ENCODE results near the gene DACH1.

Gene DACH1

GRCh38 chr13:71772361-71772760 lies 94.6 kb downstream of the DACH1 start:
- DNase-seq: no peak

GRCh38 chr13:71771144-71771543 lies 95.9 kb downstream of the DACH1 start:
- DNase-seq: no peak

DNA sequence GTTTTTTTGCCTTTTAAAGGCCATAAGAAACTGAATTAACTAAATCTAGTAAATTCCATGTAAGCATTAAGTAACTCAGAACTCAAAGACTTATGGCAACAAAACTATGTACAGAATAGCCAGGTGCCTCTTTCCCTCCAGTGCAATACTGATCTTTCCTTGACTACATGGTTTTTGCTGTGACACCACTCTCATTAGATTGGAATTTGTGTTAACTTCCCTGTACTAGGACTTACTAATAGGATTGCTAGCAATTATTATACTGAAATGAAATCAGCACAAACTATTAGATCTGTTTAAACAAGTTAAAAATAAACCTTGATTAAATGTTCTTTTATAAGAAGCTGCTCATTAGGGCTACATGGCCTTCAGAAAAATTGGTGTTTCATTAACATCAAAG lies 96.3 kb downstream of the DACH1 start:
- DNase-seq: no peak

DNA sequence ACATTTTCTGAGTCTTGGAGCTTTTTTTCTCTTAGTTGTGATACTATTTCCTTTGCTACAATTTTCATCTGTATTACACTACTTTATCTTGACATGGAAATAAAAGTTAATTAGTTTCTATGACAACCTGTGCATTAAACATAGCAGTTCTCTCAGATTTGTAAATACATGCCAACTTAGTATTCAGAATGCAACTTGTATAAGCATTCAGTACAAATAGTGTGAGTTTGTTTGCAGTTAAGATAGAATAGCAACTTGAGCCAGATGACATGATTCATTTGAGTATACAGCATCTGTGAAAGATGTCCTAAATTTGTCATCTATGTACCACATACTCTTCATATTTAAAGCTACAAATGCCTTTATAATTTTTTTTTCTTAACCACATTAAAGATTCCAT lies 98.1 kb downstream of the DACH1 start:
- no peak for DNase-seq

GRCh38 chr13:71759651-71760511 lies 107.1 kb downstream of the DACH1 start:
- no peak for DNase-seq

DNA sequence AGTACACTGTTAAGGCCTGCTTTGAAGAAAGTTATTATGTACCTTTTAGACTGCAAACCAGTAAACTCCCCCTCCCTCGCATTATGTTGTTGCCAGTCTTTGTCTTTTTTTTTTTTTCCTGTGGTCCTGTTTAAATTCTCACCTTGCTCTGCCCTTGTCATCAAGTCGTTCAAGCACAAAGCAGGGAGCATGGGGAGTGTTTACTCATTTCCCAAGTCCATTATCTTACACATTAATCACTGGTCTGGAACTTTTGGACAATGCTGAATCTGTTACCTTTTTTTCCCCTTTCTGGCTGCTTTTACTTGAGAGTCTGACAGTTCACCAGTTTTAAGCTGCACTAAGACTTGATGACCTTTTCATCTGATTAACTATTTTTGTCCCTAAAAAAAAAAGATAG lies 108.2 kb downstream of the DACH1 start:
- no peak for DNase-seq

DNA sequence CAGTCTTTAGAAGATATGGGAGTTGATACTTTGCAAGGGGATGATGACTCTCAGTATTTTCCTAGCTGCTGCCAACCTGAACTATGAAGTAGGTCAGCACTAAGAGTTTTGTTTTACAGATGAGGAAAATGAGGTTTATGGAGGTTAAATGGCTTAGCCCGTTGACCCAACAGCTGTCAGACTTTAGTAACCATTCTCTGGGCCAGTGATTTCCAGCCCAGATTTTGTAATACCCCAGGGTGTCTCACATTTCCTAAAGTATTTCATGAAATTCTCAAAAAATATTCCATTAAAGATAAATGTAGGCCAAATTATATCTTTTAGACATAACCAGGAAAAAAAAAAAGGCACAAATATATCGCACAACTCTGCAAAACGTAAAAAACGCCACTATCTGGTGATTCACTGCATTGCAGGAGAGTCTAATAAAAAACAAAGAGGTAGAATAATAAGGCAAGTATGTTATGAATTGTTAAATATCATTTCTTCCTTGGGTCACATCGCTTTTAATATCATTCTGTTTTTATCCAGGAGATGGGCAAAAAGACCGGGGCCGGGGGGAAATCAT lies 112.5 kb downstream of the DACH1 start:
- DNase-seq: no peak

DNA sequence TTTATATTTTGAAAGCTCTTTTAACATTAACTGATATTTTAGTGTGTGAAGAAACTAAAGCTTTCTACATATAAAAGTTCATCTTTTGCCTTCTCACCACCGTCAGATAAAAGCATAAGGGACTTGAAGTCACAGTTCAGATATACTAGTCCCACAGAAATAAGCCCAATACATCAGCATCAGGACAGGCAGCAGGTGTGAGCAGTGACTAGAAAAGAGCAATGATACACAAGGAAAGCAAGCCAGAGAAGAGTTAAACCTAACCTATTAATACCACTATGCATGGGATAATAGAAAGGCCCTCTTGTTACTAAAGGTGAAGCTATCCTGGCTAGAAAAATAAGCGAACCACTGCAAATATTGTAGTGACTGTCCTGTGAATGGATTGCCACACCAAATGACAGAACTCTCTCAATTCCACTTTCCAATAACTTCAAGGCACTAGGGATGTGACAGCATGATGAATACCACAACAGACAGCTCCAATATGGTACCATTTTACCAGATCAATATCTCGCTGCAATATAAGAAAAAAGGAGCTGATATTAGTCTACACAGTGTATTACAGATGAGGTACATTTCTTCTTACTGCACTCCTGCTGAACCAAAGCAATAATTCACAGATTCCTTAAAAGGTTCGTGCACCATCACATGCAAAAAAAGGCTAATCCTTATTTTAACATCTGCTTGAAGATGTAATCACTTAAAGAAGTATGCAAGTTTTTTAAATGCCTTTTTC lies 114.1 kb downstream of the DACH1 start:
- DNase-seq: no peak

- DNase-seq: no peak
These were observed 115.9 kb downstream of the DACH1 start for GRCh38 chr13:71751073-71751472.

DNA sequence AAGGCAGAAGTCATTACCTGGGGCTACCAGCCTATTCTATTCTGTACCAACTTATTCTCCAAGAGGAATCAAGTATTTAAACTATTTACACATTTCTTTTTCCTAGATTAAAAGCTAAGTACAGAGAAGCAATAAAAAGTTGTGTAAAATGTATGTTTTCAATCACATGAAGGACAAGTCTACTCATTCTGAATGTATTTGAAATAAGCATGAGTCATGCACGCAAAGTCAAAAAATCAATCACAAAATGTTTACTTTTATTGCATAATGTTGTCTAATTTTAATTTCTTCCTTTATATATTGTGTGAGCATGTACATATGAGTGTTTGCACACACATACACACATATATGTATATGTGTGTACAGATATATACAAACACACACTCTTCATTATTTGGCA lies 136.7 kb downstream of the DACH1 start:
- DNase-seq: no peak

DNA sequence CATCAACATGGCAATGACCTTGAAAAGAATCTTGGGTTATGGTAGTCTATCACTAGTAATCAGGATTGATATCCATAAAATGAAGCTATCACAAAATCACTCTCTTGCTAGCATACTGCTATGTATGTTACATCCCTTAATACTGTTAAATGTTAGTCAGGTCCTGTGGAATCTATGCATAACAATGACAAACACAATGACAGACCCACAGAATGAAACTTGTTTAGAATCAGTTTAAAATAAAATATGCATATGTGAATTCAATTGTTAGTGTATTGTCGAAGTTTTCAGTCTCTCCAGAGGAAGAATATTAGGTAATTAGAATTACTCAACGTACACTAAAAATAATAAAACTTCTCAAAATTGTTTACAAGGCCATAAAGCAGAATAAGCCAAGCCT lies 137.6 kb downstream of the DACH1 start:
- no peak for DNase-seq

DNA sequence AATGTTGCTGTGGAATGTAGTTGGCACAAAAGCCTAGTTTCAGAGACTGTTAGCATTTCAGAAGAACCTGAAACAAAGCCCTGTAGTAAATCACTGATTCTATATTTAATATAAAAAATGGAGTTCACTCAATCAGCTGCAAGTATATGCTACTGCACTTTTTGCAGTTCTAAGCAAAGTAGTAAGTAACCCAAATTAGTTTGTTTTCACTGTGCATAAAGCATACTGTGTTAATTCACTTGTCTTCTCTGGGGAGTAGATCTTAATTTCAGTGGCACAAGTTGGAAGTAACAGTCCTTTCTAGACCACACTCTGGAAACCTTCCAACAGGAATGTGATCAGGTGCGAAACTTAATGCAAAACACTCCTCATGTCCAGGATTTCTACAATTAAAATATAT lies 139.3 kb downstream of the DACH1 start:
- DNase-seq: no peak

DNA sequence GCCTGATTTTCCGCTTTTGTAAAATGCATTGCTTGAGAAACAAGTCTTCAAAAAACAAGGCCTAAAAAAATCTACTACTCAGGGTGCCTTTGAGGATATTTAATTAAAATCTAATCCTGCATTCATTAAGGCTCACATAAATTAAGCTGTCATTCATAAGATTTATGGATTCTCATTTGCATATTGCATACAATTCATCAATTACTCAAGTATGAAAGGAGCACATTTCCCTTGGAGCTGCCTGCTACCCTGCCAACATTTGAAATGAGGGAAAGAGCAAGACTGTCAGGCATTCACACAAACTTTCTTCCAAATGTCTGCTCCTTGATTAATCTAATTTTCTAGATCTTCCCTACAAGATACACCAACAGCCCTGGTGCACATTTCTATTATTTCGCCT lies 140.0 kb downstream of the DACH1 start:
- DNase-seq: no peak

- no peak for DNase-seq
These were observed 144.8 kb downstream of the DACH1 start for GRCh38 chr13:71722206-71722605.

- no peak for DNase-seq
These were observed 145.9 kb downstream of the DACH1 start for GRCh38 chr13:71721104-71721503.

DNA sequence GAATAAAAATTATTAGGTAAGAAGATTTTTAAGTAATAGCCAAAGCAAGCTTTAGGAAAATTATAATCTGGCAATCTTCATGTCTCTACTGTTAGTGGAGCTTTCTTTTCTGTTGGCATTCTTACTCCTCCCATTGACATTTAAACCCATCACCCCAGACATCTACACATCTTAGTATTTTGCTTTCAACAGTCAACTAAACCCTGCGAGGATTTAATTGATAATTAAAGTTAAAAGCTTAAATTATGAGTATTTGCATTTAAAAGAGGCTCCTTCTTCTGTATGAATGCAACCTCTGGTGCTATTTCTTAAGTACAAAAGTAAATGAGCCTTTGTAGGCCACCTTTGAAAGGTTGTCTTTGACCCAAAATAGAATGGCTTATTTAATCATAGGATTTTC lies 148.1 kb downstream of the DACH1 start:
- no peak for DNase-seq

DNA sequence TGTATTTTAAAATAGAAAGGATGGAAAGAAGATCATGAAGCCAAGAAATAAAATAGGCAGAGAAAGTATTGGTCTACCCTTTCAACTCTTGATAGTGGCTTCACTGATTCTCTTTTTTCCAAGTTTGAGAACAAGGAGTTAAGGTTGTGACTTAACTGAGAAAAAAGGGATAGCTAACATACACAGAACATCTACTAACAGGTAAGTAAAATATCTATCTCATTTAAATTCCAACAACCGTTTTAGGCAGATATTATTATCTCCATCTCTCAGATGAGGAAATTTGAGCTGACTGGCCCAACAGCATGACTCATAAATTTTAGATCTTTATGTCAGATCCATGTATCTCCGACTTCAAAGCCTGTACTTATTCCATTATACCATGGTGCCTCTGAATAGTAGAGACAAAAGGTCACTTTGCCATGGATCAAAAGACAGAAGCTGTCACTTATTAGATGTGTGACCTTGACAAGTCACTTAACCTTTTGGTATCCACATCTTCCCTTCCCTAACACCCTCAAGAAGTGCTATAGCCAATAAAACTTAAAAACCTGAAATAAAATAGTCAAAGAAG lies 152.1 kb downstream of the DACH1 start:
- DNase-seq: no peak

DNA sequence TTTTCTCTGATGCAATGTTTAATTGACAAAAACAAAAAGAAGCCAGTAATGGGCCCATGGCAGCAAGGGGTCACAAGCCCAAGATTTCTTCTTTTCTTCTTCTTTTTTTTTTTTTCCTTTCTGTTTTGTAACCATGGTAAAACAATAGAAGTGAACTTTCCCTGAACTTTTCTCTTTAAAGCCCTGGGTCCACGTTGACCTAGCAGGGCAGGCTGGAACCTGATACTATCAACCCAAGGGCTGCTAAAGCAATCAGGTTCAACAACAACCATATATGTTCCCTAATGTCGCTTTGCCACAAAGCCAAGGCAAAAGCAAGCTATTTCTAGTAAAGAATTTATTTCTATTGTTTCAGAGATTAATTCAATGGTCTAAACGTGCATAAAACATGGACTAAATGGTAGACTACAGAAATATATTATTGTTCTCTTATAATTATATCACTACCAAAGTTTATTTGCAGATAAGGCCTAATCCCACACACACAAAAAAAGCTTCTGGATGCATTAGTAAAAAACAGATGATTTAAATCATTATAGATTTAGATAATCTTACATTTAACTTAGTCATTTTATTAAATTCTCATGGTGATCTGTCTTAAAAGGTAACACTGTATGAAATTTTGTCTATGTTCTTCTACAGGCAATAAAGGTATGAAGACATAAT lies 153.9 kb downstream of the DACH1 start:
- no peak for DNase-seq

DNA sequence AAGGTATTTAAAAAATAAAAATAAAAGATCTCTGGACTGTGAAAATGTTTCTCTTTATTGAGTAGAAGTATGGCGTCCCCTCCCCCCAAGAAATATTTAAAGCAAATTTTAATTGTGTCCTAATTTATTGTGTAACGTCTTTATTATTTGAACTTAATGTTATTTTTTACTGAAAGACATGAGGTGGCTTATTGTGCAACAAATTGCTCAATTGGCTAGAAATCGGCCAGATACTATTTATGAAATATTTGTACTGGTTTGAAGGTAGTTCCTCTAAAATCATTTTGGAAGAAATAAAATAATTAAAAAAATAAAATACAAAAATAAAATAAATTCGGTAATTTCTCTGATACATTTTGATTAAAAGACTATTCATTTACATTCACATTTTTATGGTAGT lies 162.3 kb downstream of the DACH1 start:
- DNase-seq: no peak

- no peak for DNase-seq
These were observed 163.9 kb downstream of the DACH1 start for GRCh38 chr13:71703138-71703537.

GRCh38 chr13:71702253-71702652 lies 164.8 kb downstream of the DACH1 start:
- DNase-seq: no peak

DNA sequence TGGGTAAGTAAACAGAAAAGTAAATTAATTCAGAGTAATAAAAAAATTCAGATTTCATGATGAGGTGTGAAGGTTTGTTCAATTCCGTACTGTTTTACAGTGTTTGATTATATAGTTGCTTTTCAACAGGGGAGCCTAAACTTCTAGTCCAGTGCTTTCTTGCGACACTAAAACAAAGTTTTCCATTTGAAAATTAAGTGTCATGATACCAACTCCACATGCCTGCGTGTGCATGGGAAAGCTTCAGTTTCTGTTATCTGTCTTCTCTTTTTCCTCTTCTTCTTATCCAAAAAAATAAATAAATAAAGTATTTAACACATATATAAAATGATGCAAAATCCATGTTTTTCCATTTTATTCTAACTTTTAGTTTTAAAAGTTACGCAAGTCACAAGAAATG lies 165.3 kb downstream of the DACH1 start:
- no peak for DNase-seq

DNA sequence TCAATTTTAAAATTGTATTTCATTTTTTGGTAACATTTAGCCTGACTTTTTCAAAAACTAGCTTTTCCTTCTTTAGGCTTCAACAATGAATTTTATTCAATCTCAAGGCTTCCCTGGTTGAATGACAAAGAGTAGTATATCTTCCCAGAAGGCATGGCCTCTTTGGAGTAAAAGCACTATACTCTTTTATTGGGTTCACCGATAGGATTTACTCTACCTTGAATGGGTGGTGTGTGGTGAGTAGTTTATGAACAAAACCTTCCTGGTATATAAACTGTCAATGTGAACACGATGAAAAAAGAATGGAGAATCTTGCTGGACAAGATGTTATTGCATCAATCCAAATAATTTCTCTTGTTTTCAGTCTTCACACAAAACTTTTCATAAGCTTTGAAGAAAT lies 167.7 kb downstream of the DACH1 start:
- DNase-seq: no peak
